K562 (cell line): ENCODE results near the gene OR2F1. TPM values are rescaled to one million over a fixed set of nuclear protein-coding genes. Genes with fewer than 3 reads are reported as not detected.

Experiments used
- RAD21 ChIP-seq, 2 experiments: fragments of 250-450 bp in 1 of 2; fragments of 450-650 bp in 1 of 2; sonication (Bioruptor Pico) in 1 of 2; formaldehyde crosslinking in 1 of 2; IDR thresholded peaks in 1 of 2; conservative IDR thresholded peaks in 1 of 2; 2 replicates each; pipeline versions ENCODE4 v1.4.0 to v1.8.0; 2020 to 2022; ENCODE audit warnings: mild to moderate bottlenecking in 2 of 2, moderate library complexity in 1 of 2
- ZNF431 ChIP-seq: sonication (generic); formaldehyde crosslinking; IDR thresholded peaks from 2 replicates; pipeline ENCODE4 v1.8.0; 2022; ENCODE audit warnings: mild to moderate bottlenecking, missing genetic modification reagents
- polyA plus RNA-seq, 8 experiments: library from polyadenylated mRNA; depleted of rRNA in 4 of 8; stranded (reverse) in 5 of 8; unstranded in 3 of 8; fragments of >200 nt; fragmentation: Nextera tagmentation in 2 of 8; fragmentation: Illumina TruSeq in 1 of 8; extraction: Ambion mirVana in 2 of 8; extraction: Trizol in 1 of 8; gene quantifications; 2 replicates each; pipeline versions ENCODE4 v1.2.1 to v1.2.3, GENCODE V29; 2011 to 2014; ENCODE audit warnings: inconsistent platforms in 1 of 8, missing spikeins in 1 of 8
- total RNA-seq, 7 experiments: library from RNA; depleted of rRNA in 6 of 7; stranded (reverse); fragments of >200 nt in 6 of 7; fragmentation: Illumina TruSeq in 2 of 7; extraction: Trizol in 2 of 7; gene quantifications; 2 replicates each; pipeline versions ENCODE4 v1.2.1 to v1.2.3, GENCODE V29; 2011 to 2021; ENCODE audit warnings: low replicate concordance in 1 of 7

The OR2F1 gene
- total and polyA plus RNA-seq, 9 of the 15 experiments (the other 6 are each of a cell fraction or from before 2014, with no cell fraction given), result not detected

DNA sequence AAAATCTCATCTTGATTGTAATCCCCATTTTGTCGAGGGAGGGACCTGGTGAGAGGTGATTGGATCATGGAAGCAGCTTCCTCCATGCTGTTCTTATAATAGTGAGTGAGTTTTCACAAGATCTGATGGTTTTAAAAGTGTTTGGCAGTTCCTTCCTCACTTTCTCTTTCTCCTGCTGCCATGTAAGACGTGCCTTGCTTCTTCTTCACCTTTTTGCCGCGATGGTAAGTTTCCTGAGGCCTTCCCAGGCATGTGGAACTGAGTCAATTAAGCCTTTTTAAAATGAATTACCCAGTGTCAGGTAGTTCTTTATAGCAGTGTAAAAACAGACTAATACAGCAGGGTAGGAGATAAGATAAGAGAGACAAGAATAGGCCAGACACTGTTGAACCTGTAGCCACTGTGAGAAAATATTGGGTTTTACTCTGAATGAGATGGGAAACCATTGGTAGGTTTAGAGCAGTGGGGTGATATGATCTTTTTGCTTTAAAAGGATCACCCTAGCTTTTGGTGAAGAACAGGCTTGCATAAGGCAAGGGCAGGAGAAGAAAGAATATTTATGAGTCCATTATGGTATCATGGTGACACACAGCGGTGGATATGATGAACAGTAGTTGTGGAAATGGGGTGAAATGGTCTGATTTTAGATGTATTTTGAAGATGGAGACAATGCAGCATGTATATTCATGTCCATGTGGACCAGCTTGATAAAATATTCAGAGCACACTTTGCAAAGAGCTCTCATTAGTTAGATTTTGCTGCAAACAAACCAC, 57.0 kb downstream of the OR2F1 start (continued):
- TF ChIP-seq RAD21 (CRISPR knock-in tag; conservative IDR thresholded peaks at IDR 0.05 in 1 of 2, IDR thresholded peaks at IDR 0.05 in 1 of 2) (peak; percentile 30 to 54; a peak in 2 of 4 replicates), ZNF431 (CRISPR knock-in tag) (peak; percentile 95)

Other genes starting within 250 kb of the OR2F1 start
Only the 7 nearest of the 11 such genes appear.
- gene TCAF1, start 52.7 kb upstream of the OR2F1 start, total RNA-seq (2014; rRNA removed), result 23.4 and 25.0 TPM in 2 replicates
- gene TCAF1, start 52.7 kb upstream of the OR2F1 start, total RNA-seq (2014; rRNA removed; fragmentation: Illumina TruSeq; extraction: Trizol), result 30.1 and 34.2 TPM in 2 replicates
- 30.5 and 32.0 TPM in 2 replicates for gene TCAF1, start 52.7 kb upstream of the OR2F1 start, total RNA-seq (2015; rRNA removed; fragmentation: Illumina TruSeq; extraction: Trizol)
- gene TCAF1, start 52.7 kb upstream of the OR2F1 start, total RNA-seq (2021), result 51.3 and 52.2 TPM in 2 replicates
- 24.4 and 38.6 TPM in 2 replicates for gene TCAF1, start 52.7 kb upstream of the OR2F1 start, polyA plus RNA-seq (2011; rRNA removed)
- gene TCAF1, start 52.7 kb upstream of the OR2F1 start, polyA plus RNA-seq (2014; fragmentation: Illumina TruSeq; extraction: Trizol), result 39.2 and 45.9 TPM in 2 replicates
- 1 to 10 TPM; 6.2 to 9.6 TPM for gene TCAF1, start 52.7 kb upstream of the OR2F1 start, polyA plus RNA-seq (2014; fragmentation: Nextera tagmentation; extraction: Ambion mirVana)
- 22.1 and 24.2 TPM in 2 replicates for gene TCAF1, start 52.7 kb upstream of the OR2F1 start, polyA plus RNA-seq (2014; rRNA removed)
- gene OR2F2, start 19.6 kb upstream of the OR2F1 start, total RNA-seq (2014; rRNA removed), result not detected in 2 replicates
- not detected in 2 replicates for gene OR2F2, start 19.6 kb upstream of the OR2F1 start, total RNA-seq (2014; rRNA removed; fragmentation: Illumina TruSeq; extraction: Trizol)
- not detected in 2 replicates for gene OR2F2, start 19.6 kb upstream of the OR2F1 start, total RNA-seq (2015; rRNA removed; fragmentation: Illumina TruSeq; extraction: Trizol)
- gene OR2F2, start 19.6 kb upstream of the OR2F1 start, total RNA-seq (2021), result not detected in 2 replicates
- not detected in 2 replicates for gene OR2F2, start 19.6 kb upstream of the OR2F1 start, polyA plus RNA-seq (2011; rRNA removed)
- not detected in 2 replicates for gene OR2F2, start 19.6 kb upstream of the OR2F1 start, polyA plus RNA-seq (2014; fragmentation: Illumina TruSeq; extraction: Trizol)
- gene OR2F2, start 19.6 kb upstream of the OR2F1 start, polyA plus RNA-seq (2014; fragmentation: Nextera tagmentation; extraction: Ambion mirVana), result not detected
- gene OR2F2, start 19.6 kb upstream of the OR2F1 start, polyA plus RNA-seq (2014; rRNA removed), result not detected in 2 replicates
- gene OR6B1, start 45.5 kb downstream of the OR2F1 start, total RNA-seq (2014; rRNA removed), result not detected in 2 replicates
- not detected in 2 replicates for gene OR6B1, start 45.5 kb downstream of the OR2F1 start, total RNA-seq (2014; rRNA removed; fragmentation: Illumina TruSeq; extraction: Trizol)
- not detected in 2 replicates for gene OR6B1, start 45.5 kb downstream of the OR2F1 start, total RNA-seq (2015; rRNA removed; fragmentation: Illumina TruSeq; extraction: Trizol)
- not detected in 2 replicates for gene OR6B1, start 45.5 kb downstream of the OR2F1 start, total RNA-seq (2021)
- not detected in 2 replicates for gene OR6B1, start 45.5 kb downstream of the OR2F1 start, polyA plus RNA-seq (2011; rRNA removed)
- gene OR6B1, start 45.5 kb downstream of the OR2F1 start, polyA plus RNA-seq (2014; fragmentation: Illumina TruSeq; extraction: Trizol), result not detected in 2 replicates
- gene OR6B1, start 45.5 kb downstream of the OR2F1 start, polyA plus RNA-seq (2014; fragmentation: Nextera tagmentation; extraction: Ambion mirVana), result not detected
- gene OR6B1, start 45.5 kb downstream of the OR2F1 start, polyA plus RNA-seq (2014; rRNA removed), result not detected in 2 replicates
- not detected in 2 replicates for gene OR2A5, start 94.1 kb downstream of the OR2F1 start, total RNA-seq (2014; rRNA removed)
- not detected in 2 replicates for gene OR2A5, start 94.1 kb downstream of the OR2F1 start, total RNA-seq (2014; rRNA removed; fragmentation: Illumina TruSeq; extraction: Trizol)
- not detected in 2 replicates for gene OR2A5, start 94.1 kb downstream of the OR2F1 start, total RNA-seq (2015; rRNA removed; fragmentation: Illumina TruSeq; extraction: Trizol)
- gene OR2A5, start 94.1 kb downstream of the OR2F1 start, total RNA-seq (2021), result not detected in 2 replicates
- gene OR2A5, start 94.1 kb downstream of the OR2F1 start, polyA plus RNA-seq (2011; rRNA removed), result not detected in 2 replicates
- gene OR2A5, start 94.1 kb downstream of the OR2F1 start, polyA plus RNA-seq (2014; fragmentation: Illumina TruSeq; extraction: Trizol), result not detected in 2 replicates
- gene OR2A5, start 94.1 kb downstream of the OR2F1 start, polyA plus RNA-seq (2014; fragmentation: Nextera tagmentation; extraction: Ambion mirVana), result not detected
- gene OR2A5, start 94.1 kb downstream of the OR2F1 start, polyA plus RNA-seq (2014; rRNA removed), result not detected in 2 replicates
- not detected in 2 replicates for gene OR2A25, start 115.0 kb downstream of the OR2F1 start, total RNA-seq (2014; rRNA removed)
- gene OR2A25, start 115.0 kb downstream of the OR2F1 start, total RNA-seq (2014; rRNA removed; fragmentation: Illumina TruSeq; extraction: Trizol), result not detected in 2 replicates
- not detected in 2 replicates for gene OR2A25, start 115.0 kb downstream of the OR2F1 start, total RNA-seq (2015; rRNA removed; fragmentation: Illumina TruSeq; extraction: Trizol)
- gene OR2A25, start 115.0 kb downstream of the OR2F1 start, total RNA-seq (2021), result not detected in 2 replicates
- gene OR2A25, start 115.0 kb downstream of the OR2F1 start, polyA plus RNA-seq (2011; rRNA removed), result not detected in 2 replicates
- gene OR2A25, start 115.0 kb downstream of the OR2F1 start, polyA plus RNA-seq (2014; fragmentation: Illumina TruSeq; extraction: Trizol), result not detected in 2 replicates
- gene OR2A25, start 115.0 kb downstream of the OR2F1 start, polyA plus RNA-seq (2014; fragmentation: Nextera tagmentation; extraction: Ambion mirVana), result not detected
- gene OR2A25, start 115.0 kb downstream of the OR2F1 start, polyA plus RNA-seq (2014; rRNA removed), result not detected in 2 replicates
- gene OR2A12, start 131.4 kb downstream of the OR2F1 start, total RNA-seq (2014; rRNA removed), result not detected in 2 replicates
- gene OR2A12, start 131.4 kb downstream of the OR2F1 start, total RNA-seq (2014; rRNA removed; fragmentation: Illumina TruSeq; extraction: Trizol), result not detected in 2 replicates
- gene OR2A12, start 131.4 kb downstream of the OR2F1 start, total RNA-seq (2015; rRNA removed; fragmentation: Illumina TruSeq; extraction: Trizol), result not detected in 2 replicates
- not detected in 2 replicates for gene OR2A12, start 131.4 kb downstream of the OR2F1 start, total RNA-seq (2021)
- not detected in 2 replicates for gene OR2A12, start 131.4 kb downstream of the OR2F1 start, polyA plus RNA-seq (2011; rRNA removed)
- gene OR2A12, start 131.4 kb downstream of the OR2F1 start, polyA plus RNA-seq (2014; fragmentation: Illumina TruSeq; extraction: Trizol), result not detected in 2 replicates
- not detected for gene OR2A12, start 131.4 kb downstream of the OR2F1 start, polyA plus RNA-seq (2014; fragmentation: Nextera tagmentation; extraction: Ambion mirVana)
- not detected in 2 replicates for gene OR2A12, start 131.4 kb downstream of the OR2F1 start, polyA plus RNA-seq (2014; rRNA removed)
- gene OR2A2, start 154.7 kb downstream of the OR2F1 start, total RNA-seq (2014; rRNA removed), result not detected in 2 replicates
- not detected in 2 replicates for gene OR2A2, start 154.7 kb downstream of the OR2F1 start, total RNA-seq (2014; rRNA removed; fragmentation: Illumina TruSeq; extraction: Trizol)
- gene OR2A2, start 154.7 kb downstream of the OR2F1 start, total RNA-seq (2015; rRNA removed; fragmentation: Illumina TruSeq; extraction: Trizol), result not detected in 2 replicates
- gene OR2A2, start 154.7 kb downstream of the OR2F1 start, total RNA-seq (2021), result not detected in 2 replicates
- not detected in 2 replicates for gene OR2A2, start 154.7 kb downstream of the OR2F1 start, polyA plus RNA-seq (2011; rRNA removed)
- not detected in 2 replicates for gene OR2A2, start 154.7 kb downstream of the OR2F1 start, polyA plus RNA-seq (2014; fragmentation: Illumina TruSeq; extraction: Trizol)
- gene OR2A2, start 154.7 kb downstream of the OR2F1 start, polyA plus RNA-seq (2014; fragmentation: Nextera tagmentation; extraction: Ambion mirVana), result not detected
- gene OR2A2, start 154.7 kb downstream of the OR2F1 start, polyA plus RNA-seq (2014; rRNA removed), result not detected in 2 replicates